Measurements from ENCODE around the gene UQCRQ.

Gene UQCRQ

GRCh38 chr5:132841305-132841704 lies 25.1 kb upstream of the UQCRQ start:
- no peak for DNase-seq
- H3K27me3 ChIP-seq: no peaks in the 10 kb centered on the region
- H3K4me1 ChIP-seq: no peaks in the 10 kb centered on the region
- no peaks in the 10 kb centered on the region for H3K36me3 ChIP-seq
- H3K9me3 ChIP-seq: no peaks in the 10 kb centered on the region
- no peak overlapping the region for H3K4me3 ChIP-seq
- no peak for TF ChIP-seq CTCF (IDR thresholded peaks at IDR 0.05)
- no peak overlapping the region for H3K27ac ChIP-seq
- intact Hi-C loops (cut with DNase I; ENCODE audit: low total_unique reads): no loop called here

GRCh38 chr5:132848270-132848669 lies 18.2 kb upstream of the UQCRQ start:
- intact Hi-C loops (cut with DNase I; ENCODE audit: low total_unique reads): no loop called here

GRCh38 chr5:132849347-132849746 lies 17.1 kb upstream of the UQCRQ start:
- Histone ChIP-seq H3K4me1 (no peaks in the 10 kb centered on the region), H3K36me3 (no peaks in the 10 kb centered on the region), H3K4me3 (no peak overlapping the region), H3K27me3 (no peaks in the 10 kb centered on the region), H3K27ac (no peak overlapping the region), H3K9me3 (no peaks in the 10 kb centered on the region)
- no peak for TF ChIP-seq CTCF (IDR thresholded peaks at IDR 0.05)
- intact Hi-C loops (cut with DNase I; ENCODE audit: low total_unique reads): no loop called here
- no peak for DNase-seq

More at GRCh38 chr5:132848270-132848669, 18.2 kb upstream of the UQCRQ start:
- H3K36me3 ChIP-seq: no peaks in the 10 kb centered on the region
- no peaks in the 10 kb centered on the region for H3K4me1 ChIP-seq
- no peaks in the 10 kb centered on the region for H3K27me3 ChIP-seq
- H3K27ac ChIP-seq: no peak overlapping the region
- no peaks in the 10 kb centered on the region for H3K9me3 ChIP-seq
- no peak for DNase-seq
- TF ChIP-seq CTCF (IDR thresholded peaks at IDR 0.05): no peak
- H3K4me3 ChIP-seq: no peak overlapping the region

GRCh38 chr5:132850066-132850465 lies 16.4 kb upstream of the UQCRQ start:
- Histone ChIP-seq H3K9me3 (no peaks in the 10 kb centered on the region), H3K36me3 (no peaks in the 10 kb centered on the region), H3K27me3 (no peaks in the 10 kb centered on the region), H3K4me1 (no peaks in the 10 kb centered on the region), H3K4me3 (no peak overlapping the region), H3K27ac (no peak overlapping the region)
- intact Hi-C loops (cut with DNase I; ENCODE audit: low total_unique reads): no loop called here
- no peak for DNase-seq
- no peak for TF ChIP-seq CTCF (IDR thresholded peaks at IDR 0.05)

GRCh38 chr5:132853323-132853722 lies 13.1 kb upstream of the UQCRQ start:
- H3K4me3 ChIP-seq: no peak overlapping the region
- no peak for DNase-seq
- no peaks in the 10 kb centered on the region for H3K4me1 ChIP-seq
- TF ChIP-seq CTCF (IDR thresholded peaks at IDR 0.05): no peak
- H3K27me3 ChIP-seq: no peaks in the 10 kb centered on the region
- H3K9me3 ChIP-seq: no peaks in the 10 kb centered on the region
- intact Hi-C loops (cut with DNase I; ENCODE audit: low total_unique reads): no loop called here
- H3K27ac ChIP-seq: no peak overlapping the region
- no peaks in the 10 kb centered on the region for H3K36me3 ChIP-seq

- H3K4me3 ChIP-seq: no peak overlapping the region
- DNase-seq: no peak
- no peaks in the 10 kb centered on the region for H3K9me3 ChIP-seq
- H3K27me3 ChIP-seq: no peaks in the 10 kb centered on the region
- TF ChIP-seq CTCF (IDR thresholded peaks at IDR 0.05): no peak
- no peaks in the 10 kb centered on the region for H3K36me3 ChIP-seq
- intact Hi-C loops (cut with DNase I; ENCODE audit: low total_unique reads): no loop called here
- no peaks in the 10 kb centered on the region for H3K4me1 ChIP-seq
- no peak overlapping the region for H3K27ac ChIP-seq
These were observed 12.7 kb upstream of the UQCRQ start for GRCh38 chr5:132853790-132854189.

Data from tibial artery (tissue), 4 donors.